ENCODE data around the gene STAG3. TPM values are rescaled to one million over a fixed set of nuclear protein-coding genes. Genes with fewer than 3 reads are reported as not detected.
"Not testable (repeated sequence)": the region's sequence is repeated elsewhere in the genome, so short reads cannot be mapped to it uniquely, and the experiment has no call there.

The STAG3 gene
- total and polyA plus RNA-seq, 2 experiments from 2014 or later = 4.6 to 4.7 TPM

DNA sequence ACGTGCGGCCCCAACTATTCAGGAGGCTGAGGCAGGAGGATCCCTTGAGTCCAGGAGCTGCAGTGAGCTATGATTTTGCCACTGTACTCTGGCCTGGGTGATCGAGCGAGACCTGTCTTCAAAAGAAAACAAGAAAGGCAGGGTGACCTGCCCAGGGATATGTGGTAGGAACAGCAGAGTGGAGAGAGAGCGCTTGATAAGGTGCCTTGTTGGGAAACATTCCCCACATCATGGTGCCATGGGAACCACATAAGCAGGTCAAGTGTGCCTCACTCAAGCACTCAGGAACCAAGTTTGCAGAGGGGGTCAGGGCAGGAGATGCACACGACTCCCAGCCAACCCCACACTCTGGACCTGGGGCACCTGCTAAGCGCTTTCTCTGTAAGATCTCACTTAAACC is 79.3 kb downstream of the STAG3 start:
- ATAC-seq (no peak), DNase-seq (ENCODE audit: low spot score) (no peak)
- peaks cover 4% of the 10 kb centered on the region for H4K20me1 ChIP-seq (replicated peaks; ENCODE audit: insufficient read depth)
- no peak overlapping the region for H3K27ac Mint-ChIP-seq
- H3K36me3 ChIP-seq (ENCODE audit: insufficient read depth) = no peaks in the 10 kb centered on the region
- H3K9me2 ChIP-seq (ENCODE audit: insufficient read depth) = no peaks in the 10 kb centered on the region
- no peak overlapping the region for H3K4me3 Mint-ChIP-seq
- H3K79me2 ChIP-seq (replicated peaks; ENCODE audit: insufficient read depth) = peaks cover 16% of the 10 kb centered on the region
- no peak overlapping the region for H3K27ac ChIP-seq (ENCODE audit: low read depth)
- peaks cover 7% of the 10 kb centered on the region for H3K27me3 Mint-ChIP-seq (ENCODE audit: insufficient read depth, low read depth, poor library complexity)
- H3K27me3 ChIP-seq (ENCODE audit: insufficient read depth) = no peaks in the 10 kb centered on the region
- TF ChIP-seq STAT1 (IDR thresholded peaks at IDR 0.05; ENCODE audit: unreplicated experiment) (no peak), NANOG (IDR thresholded peaks at IDR 0.05; ENCODE audit: borderline replicate concordance) (no peak), CREB1 (CRISPR knock-in tag; IDR thresholded peaks at IDR 0.05; ENCODE audit: low read depth) (no peak), JUNB (IDR thresholded peaks at IDR 0.05; ENCODE audit: unreplicated experiment) (no peak), ZNF114 (CRISPR knock-in tag; IDR thresholded peaks at IDR 0.05) (no peak), ZNF331 (CRISPR knock-in tag; IDR thresholded peaks at IDR 0.05; ENCODE audit: low read depth) (no peak)
- TF ChIP-seq, protein P1, sequence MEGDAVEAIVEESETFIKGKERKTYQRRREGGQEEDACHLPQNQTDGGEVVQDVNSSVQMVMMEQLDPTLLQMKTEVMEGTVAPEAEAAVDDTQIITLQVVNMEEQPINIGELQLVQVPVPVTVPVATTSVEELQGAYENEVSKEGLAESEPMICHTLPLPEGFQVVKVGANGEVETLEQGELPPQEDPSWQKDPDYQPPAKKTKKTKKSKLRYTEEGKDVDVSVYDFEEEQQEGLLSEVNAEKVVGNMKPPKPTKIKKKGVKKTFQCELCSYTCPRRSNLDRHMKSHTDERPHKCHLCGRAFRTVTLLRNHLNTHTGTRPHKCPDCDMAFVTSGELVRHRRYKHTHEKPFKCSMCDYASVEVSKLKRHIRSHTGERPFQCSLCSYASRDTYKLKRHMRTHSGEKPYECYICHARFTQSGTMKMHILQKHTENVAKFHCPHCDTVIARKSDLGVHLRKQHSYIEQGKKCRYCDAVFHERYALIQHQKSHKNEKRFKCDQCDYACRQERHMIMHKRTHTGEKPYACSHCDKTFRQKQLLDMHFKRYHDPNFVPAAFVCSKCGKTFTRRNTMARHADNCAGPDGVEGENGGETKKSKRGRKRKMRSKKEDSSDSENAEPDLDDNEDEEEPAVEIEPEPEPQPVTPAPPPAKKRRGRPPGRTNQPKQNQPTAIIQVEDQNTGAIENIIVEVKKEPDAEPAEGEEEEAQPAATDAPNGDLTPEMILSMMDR (conservative IDR thresholded peaks at IDR 0.05; ENCODE audit: low read depth in 2 of 2) = no peak
- TF ChIP-seq, protein P2, sequence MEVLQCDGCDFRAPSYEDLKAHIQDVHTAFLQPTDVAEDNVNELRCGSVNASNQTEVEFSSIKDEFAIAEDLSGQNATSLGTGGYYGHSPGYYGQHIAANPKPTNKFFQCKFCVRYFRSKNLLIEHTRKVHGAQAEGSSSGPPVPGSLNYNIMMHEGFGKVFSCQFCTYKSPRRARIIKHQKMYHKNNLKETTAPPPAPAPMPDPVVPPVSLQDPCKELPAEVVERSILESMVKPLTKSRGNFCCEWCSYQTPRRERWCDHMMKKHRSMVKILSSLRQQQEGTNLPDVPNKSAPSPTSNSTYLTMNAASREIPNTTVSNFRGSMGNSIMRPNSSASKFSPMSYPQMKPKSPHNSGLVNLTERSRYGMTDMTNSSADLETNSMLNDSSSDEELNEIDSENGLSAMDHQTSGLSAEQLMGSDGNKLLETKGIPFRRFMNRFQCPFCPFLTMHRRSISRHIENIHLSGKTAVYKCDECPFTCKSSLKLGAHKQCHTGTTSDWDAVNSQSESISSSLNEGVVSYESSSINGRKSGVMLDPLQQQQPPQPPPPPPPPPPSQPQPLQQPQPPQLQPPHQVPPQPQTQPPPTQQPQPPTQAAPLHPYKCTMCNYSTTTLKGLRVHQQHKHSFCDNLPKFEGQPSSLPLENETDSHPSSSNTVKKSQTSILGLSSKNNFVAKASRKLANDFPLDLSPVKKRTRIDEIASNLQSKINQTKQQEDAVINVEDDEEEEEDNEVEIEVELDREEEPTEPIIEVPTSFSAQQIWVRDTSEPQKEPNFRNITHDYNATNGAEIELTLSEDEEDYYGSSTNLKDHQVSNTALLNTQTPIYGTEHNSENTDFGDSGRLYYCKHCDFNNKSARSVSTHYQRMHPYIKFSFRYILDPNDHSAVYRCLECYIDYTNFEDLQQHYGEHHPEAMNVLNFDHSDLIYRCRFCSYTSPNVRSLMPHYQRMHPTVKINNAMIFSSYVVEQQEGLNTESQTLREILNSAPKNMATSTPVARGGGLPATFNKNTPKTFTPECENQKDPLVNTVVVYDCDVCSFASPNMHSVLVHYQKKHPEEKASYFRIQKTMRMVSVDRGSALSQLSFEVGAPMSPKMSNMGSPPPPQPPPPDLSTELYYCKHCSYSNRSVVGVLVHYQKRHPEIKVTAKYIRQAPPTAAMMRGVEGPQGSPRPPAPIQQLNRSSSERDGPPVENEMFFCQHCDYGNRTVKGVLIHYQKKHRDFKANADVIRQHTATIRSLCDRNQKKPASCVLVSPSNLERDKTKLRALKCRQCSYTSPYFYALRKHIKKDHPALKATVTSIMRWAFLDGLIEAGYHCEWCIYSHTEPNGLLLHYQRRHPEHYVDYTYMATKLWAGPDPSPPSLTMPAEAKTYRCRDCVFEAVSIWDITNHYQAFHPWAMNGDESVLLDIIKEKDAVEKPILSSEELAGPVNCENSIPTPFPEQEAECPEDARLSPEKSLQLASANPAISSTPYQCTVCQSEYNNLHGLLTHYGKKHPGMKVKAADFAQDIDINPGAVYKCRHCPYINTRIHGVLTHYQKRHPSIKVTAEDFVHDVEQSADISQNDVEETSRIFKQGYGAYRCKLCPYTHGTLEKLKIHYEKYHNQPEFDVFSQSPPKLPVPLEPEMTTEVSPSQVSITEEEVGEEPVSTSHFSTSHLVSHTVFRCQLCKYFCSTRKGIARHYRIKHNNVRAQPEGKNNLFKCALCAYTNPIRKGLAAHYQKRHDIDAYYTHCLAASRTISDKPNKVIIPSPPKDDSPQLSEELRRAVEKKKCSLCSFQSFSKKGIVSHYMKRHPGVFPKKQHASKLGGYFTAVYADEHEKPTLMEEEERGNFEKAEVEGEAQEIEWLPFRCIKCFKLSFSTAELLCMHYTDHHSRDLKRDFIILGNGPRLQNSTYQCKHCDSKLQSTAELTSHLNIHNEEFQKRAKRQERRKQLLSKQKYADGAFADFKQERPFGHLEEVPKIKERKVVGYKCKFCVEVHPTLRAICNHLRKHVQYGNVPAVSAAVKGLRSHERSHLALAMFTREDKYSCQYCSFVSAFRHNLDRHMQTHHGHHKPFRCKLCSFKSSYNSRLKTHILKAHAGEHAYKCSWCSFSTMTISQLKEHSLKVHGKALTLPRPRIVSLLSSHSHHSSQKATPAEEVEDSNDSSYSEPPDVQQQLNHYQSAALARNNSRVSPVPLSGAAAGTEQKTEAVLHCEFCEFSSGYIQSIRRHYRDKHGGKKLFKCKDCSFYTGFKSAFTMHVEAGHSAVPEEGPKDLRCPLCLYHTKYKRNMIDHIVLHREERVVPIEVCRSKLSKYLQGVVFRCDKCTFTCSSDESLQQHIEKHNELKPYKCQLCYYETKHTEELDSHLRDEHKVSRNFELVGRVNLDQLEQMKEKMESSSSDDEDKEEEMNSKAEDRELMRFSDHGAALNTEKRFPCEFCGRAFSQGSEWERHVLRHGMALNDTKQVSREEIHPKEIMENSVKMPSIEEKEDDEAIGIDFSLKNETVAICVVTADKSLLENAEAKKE (CRISPR knock-in tag; IDR thresholded peaks at IDR 0.05) = no peak
- no peak overlapping the region for H3K4me3 ChIP-seq
- no peaks in the 10 kb centered on the region for H3K36me3 Mint-ChIP-seq (ENCODE audit: low read depth)
- H3K4me2 ChIP-seq = no peak overlapping the region
- no peaks in the 10 kb centered on the region for H3K4me1 ChIP-seq (ENCODE audit: insufficient read depth)
- no peaks in the 10 kb centered on the region for H3F3A ChIP-seq (replicated peaks; ENCODE audit: low read depth)
- no peaks in the 10 kb centered on the region for H3K4me1 Mint-ChIP-seq
- no peaks in the 10 kb centered on the region for H3K9me3 Mint-ChIP-seq
- H2AFZ ChIP-seq = no peak overlapping the region

DNA sequence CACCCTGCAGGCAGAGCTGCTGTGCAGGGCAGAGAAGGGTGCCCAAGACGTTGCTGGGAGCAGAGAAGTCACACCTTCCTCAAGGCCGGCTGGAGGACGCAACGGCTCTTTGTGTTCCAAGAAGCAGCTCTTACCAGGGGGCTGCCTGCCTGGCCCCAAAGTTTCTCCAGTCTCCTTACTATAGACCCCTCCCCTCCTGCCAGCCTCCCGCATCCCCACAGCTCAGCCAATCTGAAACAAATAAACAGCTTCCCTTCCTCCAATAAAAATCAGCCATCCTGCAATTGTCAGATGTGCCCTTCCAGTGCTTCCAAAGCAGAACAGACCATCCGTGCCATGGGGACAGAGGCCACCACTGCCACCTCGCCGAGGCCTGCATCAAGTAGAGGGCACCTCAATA is 82.3 kb downstream of the STAG3 start:
- not testable (repeated sequence) for H3K4me3 Mint-ChIP-seq; H3K9me3 Mint-ChIP-seq; H3K9me2 ChIP-seq (ENCODE audit: insufficient read depth); H2AFZ ChIP-seq; H3K4me1 ChIP-seq (ENCODE audit: insufficient read depth); H3K4me2 ChIP-seq; H3K27ac ChIP-seq (ENCODE audit: low read depth); H3K27me3 Mint-ChIP-seq (ENCODE audit: insufficient read depth, low read depth, poor library complexity); H3K36me3 Mint-ChIP-seq (ENCODE audit: low read depth); H3F3A ChIP-seq (replicated peaks; ENCODE audit: low read depth); H3K36me3 ChIP-seq (ENCODE audit: insufficient read depth); DNase-seq (ENCODE audit: low spot score); H3K27ac Mint-ChIP-seq; H3K4me3 ChIP-seq; H4K20me1 ChIP-seq (replicated peaks; ENCODE audit: insufficient read depth); H3K27me3 ChIP-seq (ENCODE audit: insufficient read depth); H3K4me1 Mint-ChIP-seq
- ATAC-seq = peak; percentile 70
- peaks cover 29% of the 10 kb centered on the region for H3K79me2 ChIP-seq (replicated peaks; ENCODE audit: insufficient read depth)

DNA sequence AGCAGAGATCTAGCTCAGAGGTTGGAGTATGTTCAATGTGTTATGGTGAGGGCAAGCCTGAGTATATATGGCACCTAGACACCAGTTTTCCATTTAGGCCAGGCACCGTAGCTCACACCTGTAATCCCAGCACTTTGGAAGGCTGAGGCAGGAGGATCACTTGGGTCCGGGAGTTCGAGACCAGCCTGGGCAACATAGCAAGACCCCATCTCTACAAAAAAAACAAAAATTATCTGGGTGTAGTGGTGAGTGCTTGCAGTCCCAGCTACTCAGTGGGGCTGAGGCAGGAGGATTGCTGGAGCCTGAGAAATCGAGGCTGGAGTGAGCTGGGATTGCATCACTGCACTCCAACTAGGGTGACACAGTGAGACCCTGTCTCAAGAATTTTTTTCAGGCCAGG is 85.2 kb downstream of the STAG3 start:
- not testable (repeated sequence) for H3K27me3 Mint-ChIP-seq (ENCODE audit: insufficient read depth, low read depth, poor library complexity)
- peaks cover 47% of the 10 kb centered on the region for H3K79me2 ChIP-seq (replicated peaks; ENCODE audit: insufficient read depth)

More for the DNA sequence above, 85.2 kb downstream of the STAG3 start:
- not testable (repeated sequence) for H3K4me2 ChIP-seq; H3K27ac Mint-ChIP-seq; H3K4me3 Mint-ChIP-seq; H3F3A ChIP-seq (replicated peaks; ENCODE audit: low read depth); DNase-seq (ENCODE audit: low spot score); H3K27ac ChIP-seq (ENCODE audit: low read depth); H3K4me1 ChIP-seq (ENCODE audit: insufficient read depth); H3K36me3 Mint-ChIP-seq (ENCODE audit: low read depth); H4K20me1 ChIP-seq (replicated peaks; ENCODE audit: insufficient read depth); H3K4me3 ChIP-seq; ATAC-seq; H3K9me2 ChIP-seq (ENCODE audit: insufficient read depth); H2AFZ ChIP-seq; H3K9me3 Mint-ChIP-seq; H3K27me3 ChIP-seq (ENCODE audit: insufficient read depth); H3K36me3 ChIP-seq (ENCODE audit: insufficient read depth)
- H3K4me1 Mint-ChIP-seq = peaks cover 11% of the 10 kb centered on the region

All from GM23338 (cell line).